OCI-LY3 (cell line): ENCODE results near the gene SAE1.

ENCODE experiments used
- H2AFZ ChIP-seq: fragments of 200-600, 300-600 bp; shearing (Covaris generic); 2 replicates; pipeline ENCODE4 v1.6.0; 2014; ENCODE audit warnings: antibody characterized with exemption, low read depth, low read length
- H3K27ac ChIP-seq: fragments of 200-600, 300-600 bp; sonication (generic); 2 replicates; pipeline ENCODE4 v1.5.1; 2014; ENCODE audit warnings: mild to moderate bottlenecking, low read length, moderate library complexity, mixed read lengths
- H3K27me3 ChIP-seq: fragments of 200-600, 300-600 bp; sonication (generic); 2 replicates; pipeline ENCODE4 v1.6.1; 2014; ENCODE audit warnings: low read depth, low read length, mixed read lengths
- H3K36me3 ChIP-seq: fragments of 200-600, 300-600 bp; sonication (generic); replicated peaks from 2 replicates; pipeline ENCODE3; 2014; ENCODE audit warnings: low read depth, low read length, mixed read lengths
- H3K4me1 ChIP-seq: fragments of 300-600, 200-600 bp; sonication (generic); 2 replicates; pipeline ENCODE4 v1.6.1; 2014; ENCODE audit warnings: low read length, mixed read lengths
- H3K4me2 ChIP-seq: fragments of 200-600, 300-600 bp; sonication (generic); 2 replicates; pipeline ENCODE4 v1.6.1; 2014; ENCODE audit warnings: low read length, mixed read lengths
- H3K4me3 ChIP-seq: fragments of 300-600, 200-600 bp; sonication (generic); 2 replicates; pipeline ENCODE4 v1.5.1; 2014; ENCODE audit warnings: antibody characterized with exemption, mild to moderate bottlenecking, low read length, moderate library complexity
- H3K79me2 ChIP-seq: fragments of 300-600, 200-600 bp; shearing (Covaris generic); 2 replicates; pipeline ENCODE4 v1.6.1; 2014; ENCODE audit warnings: mild to moderate bottlenecking, low read length, mixed read lengths
- H3K9ac ChIP-seq: fragments of 300-600, 200-600 bp; shearing (Covaris generic); 2 replicates; pipeline ENCODE4 v1.6.0; 2014; ENCODE audit warnings: mild to moderate bottlenecking, low read length, moderate library complexity
- H3K9me3 ChIP-seq: fragments of 200-600, 300-600 bp; shearing (Covaris generic); 2 replicates; pipeline ENCODE4 v1.6.1; 2014; ENCODE audit warnings: low read length, mixed read lengths; ENCODE audit not compliant: insufficient read depth
- H4K20me1 ChIP-seq: fragments of 200-600, 300-600 bp; sonication (generic); 2 replicates; pipeline ENCODE4 v1.6.1; 2016; ENCODE audit warnings: low read length, mixed read lengths; ENCODE audit not compliant: insufficient read depth
- EZH2phosphoT487 ChIP-seq: fragments of 200-600 bp; shearing (Covaris generic); IDR thresholded peaks from 2 replicates; pipeline ENCODE4 v1.6.1; 2018; ENCODE audit warnings: antibody characterized with exemption, mixed run types, low read depth
- TF ChIP-seq, protein P1 (sequence below): fragments of 200-600, 300-600 bp; sonication (generic); IDR thresholded peaks from 2 replicates; pipeline ENCODE4 v1.5.1; 2014; ENCODE audit warnings: antibody characterized with exemption, low read length, low read depth

The SAE1 gene

DNA sequence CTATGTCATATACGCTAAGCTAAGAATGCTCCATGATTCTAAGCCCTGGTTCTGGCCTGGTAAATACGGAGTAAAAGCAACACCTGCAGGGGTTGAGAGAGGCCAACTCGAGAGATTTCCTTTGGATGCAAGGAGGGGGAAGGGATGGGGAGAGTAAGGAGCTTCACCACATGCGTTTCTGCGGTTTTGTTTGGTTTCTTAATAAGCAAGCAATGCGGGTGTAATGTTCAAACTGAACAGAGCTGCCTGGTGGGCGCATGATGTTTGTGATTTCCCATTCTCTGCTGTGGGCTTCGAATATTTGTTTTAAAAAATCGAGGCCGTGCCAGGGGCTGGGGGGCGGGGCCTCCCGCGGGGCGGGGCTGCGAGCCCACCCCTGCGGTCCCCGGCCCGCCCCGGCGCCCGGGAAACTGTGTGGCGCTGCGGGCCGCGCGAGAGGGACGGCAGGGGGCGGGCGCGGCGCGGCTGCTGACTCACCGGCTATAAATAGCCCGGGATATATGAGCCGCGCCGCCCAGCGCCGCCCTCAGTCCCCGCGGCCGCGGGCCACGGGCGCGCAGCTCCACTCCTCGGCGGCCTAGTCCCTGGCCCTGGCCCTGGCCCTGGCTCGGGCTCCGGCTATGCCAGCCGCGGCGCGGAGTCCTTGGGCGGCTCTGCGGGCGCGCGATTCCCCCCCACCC, 95.3 kb downstream of the SAE1 start:
- H3K4me1 ChIP-seq = peaks cover 33% of the 10 kb centered on the region
- peaks cover 20% of the 10 kb centered on the region for H3K36me3 ChIP-seq
- peak overlapping the region; percentile 89 for H3K4me2 ChIP-seq
- H3K4me3 ChIP-seq = peak overlapping the region; percentile 96
- peaks cover 28% of the 10 kb centered on the region for H4K20me1 ChIP-seq
- H3K27me3 ChIP-seq = no peaks in the 10 kb centered on the region
- no peak overlapping the region for H2AFZ ChIP-seq
- peak overlapping the region; percentile 88 for H3K27ac ChIP-seq
- TF ChIP-seq, protein P1, sequence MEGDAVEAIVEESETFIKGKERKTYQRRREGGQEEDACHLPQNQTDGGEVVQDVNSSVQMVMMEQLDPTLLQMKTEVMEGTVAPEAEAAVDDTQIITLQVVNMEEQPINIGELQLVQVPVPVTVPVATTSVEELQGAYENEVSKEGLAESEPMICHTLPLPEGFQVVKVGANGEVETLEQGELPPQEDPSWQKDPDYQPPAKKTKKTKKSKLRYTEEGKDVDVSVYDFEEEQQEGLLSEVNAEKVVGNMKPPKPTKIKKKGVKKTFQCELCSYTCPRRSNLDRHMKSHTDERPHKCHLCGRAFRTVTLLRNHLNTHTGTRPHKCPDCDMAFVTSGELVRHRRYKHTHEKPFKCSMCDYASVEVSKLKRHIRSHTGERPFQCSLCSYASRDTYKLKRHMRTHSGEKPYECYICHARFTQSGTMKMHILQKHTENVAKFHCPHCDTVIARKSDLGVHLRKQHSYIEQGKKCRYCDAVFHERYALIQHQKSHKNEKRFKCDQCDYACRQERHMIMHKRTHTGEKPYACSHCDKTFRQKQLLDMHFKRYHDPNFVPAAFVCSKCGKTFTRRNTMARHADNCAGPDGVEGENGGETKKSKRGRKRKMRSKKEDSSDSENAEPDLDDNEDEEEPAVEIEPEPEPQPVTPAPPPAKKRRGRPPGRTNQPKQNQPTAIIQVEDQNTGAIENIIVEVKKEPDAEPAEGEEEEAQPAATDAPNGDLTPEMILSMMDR = no peak; the same call in 1 of the 2 replicates
- H3K79me2 ChIP-seq = peaks cover 40% of the 10 kb centered on the region
- H3K9me3 ChIP-seq = no peaks in the 10 kb centered on the region
- H3K9ac ChIP-seq = peak overlapping the region; percentile 92

DNA sequence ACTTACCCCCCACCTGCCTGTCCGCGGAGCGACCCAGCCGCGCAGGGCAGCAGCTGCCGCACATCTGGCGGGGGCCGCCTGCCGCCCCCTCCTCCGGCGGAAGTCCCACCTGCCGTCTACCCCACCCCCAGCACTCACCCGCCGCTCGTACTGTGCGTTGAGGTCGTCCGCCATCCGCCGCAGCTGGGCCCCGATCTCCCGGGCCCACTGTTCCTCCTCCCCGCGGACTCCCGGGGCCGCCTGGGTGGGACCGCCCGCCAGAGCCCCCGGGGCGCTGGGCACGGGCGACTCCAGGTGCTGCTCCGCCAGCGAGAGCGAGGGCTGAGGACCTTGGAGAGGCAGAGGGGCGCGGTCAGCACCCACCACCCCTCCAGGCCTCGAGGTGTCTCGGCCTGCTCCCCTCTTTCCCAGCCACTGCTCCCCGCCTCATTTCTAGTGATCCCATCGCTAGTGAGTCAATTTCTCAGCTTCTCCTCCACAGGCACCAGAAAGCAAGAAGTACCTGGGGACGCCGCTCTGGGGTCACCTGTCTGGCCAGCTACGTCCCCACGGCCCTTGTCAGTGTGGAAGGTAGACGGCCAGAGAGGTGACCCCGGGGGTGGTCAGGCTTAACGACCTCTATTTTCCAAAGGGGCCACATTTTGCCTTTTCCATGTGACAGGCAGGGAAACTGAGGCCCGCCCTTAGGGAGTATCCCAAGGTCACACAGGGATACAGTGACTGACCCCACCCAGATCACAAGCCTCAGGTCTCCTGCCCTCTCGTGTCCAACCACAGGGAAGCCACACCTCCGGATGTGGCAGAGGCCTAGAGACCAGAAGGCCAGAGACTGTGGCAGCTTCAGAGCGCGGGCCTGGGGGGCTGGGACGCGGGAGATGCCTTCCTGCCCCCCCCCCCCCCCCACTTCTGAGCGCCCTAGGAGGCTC, 96.1 kb downstream of the SAE1 start:
- Histone ChIP-seq H3K27me3 (no peaks in the 10 kb centered on the region), H3K36me3 (peaks cover 13% of the 10 kb centered on the region), H3K79me2 (peaks cover 40% of the 10 kb centered on the region), H3K4me3 (peak overlapping the region; percentile 96), H3K9me3 (no peaks in the 10 kb centered on the region), H3K27ac (peak overlapping the region; percentile 88), H2AFZ (no peak overlapping the region), H3K9ac (peak overlapping the region; percentile 92), H4K20me1 (peaks cover 24% of the 10 kb centered on the region), H3K4me1 (peaks cover 37% of the 10 kb centered on the region), H3K4me2 (peak overlapping the region; percentile 89)
- no peak for TF ChIP-seq EZH2phosphoT487
- TF ChIP-seq, protein P1 = no peak

DNA sequence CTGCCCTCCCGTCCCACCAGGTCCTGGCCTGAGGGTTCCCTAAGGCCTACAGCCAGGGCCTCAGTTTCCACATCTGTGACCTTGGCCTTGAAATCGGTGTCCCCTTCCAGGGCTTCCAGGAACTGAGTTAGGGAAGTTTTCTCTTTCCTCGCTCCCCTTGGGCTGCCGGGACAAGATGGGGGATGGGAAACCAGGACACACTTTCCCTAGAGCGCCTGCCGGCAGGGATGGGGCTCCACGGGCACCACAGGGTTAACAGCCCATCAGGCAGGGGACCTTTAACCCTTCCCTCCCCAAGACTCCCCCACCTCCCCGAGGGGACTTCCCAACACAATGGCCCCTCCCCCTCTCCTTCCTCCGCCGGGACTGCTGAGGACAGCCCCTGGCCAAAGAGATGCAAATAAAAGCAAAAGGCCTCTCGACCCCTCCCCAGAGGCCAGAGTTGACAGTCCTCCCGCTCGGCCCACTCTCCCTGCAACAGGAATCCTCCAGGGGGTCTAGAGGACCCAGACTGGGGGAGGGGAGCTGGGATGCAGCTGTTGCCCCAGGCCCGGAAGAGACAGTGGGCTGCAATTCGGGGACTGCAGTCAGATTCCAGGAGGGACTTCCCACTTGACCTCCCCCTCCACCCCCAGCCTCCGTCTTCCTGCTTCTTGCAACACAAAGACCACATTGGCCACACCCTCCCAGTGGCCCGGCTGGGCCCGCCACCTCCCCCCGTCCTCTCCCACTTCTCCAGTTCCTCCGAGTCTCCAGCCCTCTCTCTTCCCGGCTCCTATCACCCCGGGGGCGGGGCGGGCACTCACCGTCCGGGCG, 96.9 kb downstream of the SAE1 start:
- Histone ChIP-seq H3K9ac (peak overlapping the region; percentile 92), H3K36me3 (peaks cover 11% of the 10 kb centered on the region), H3K27ac (peak overlapping the region; percentile 88), H2AFZ (no peak overlapping the region), H4K20me1 (peaks cover 17% of the 10 kb centered on the region), H3K9me3 (no peaks in the 10 kb centered on the region), H3K4me2 (peak overlapping the region; percentile 89), H3K4me3 (peak overlapping the region; percentile 96), H3K4me1 (peaks cover 45% of the 10 kb centered on the region), H3K27me3 (no peaks in the 10 kb centered on the region), H3K79me2 (peaks cover 40% of the 10 kb centered on the region)
- TF ChIP-seq EZH2phosphoT487 = no peak
- TF ChIP-seq, protein P1 = no peak
